Measurements from ENCODE around the gene CCSER1. TPM values are rescaled to one million over a fixed set of nuclear protein-coding genes. Genes with fewer than 3 reads are reported as not detected.

The CCSER1 gene
- total and polyA plus RNA-seq, 2 of the 8 experiments (the other 6 are each of a cell fraction or from before 2014, with no cell fraction given), result 0.26 to 0.84 TPM

- TF ChIP-seq CHD7 (IDR thresholded peaks at IDR 0.05; ENCODE audit: insufficient replicate concordance, low read length) (no peak), BCL11A (IDR thresholded peaks at IDR 0.05; ENCODE audit: low read depth in 2 of 2, low read length in 2 of 2) (no peak), MAFK (IDR thresholded peaks at IDR 0.05; ENCODE audit: low read depth, low read length) (no peak)
These were observed 454.9 kb downstream of the CCSER1 start (continued) for GRCh38 chr4:90582087-90582486.
